HG02840 (cell line): ENCODE measurements around the gene MEIKIN.
"Not testable (repeated sequence)": the region's sequence is repeated elsewhere in the genome, so short reads cannot be mapped to it uniquely, and the experiment has no call there.

ENCODE experiments used
- ATAC-seq: cut with Tn5 transposase; IDR thresholded peaks from one replicate; pipeline ENCODE4 v1.9.1; 2021; ENCODE audit warnings: mild to moderate bottlenecking, moderate library complexity, moderate number of reproducible peaks; ENCODE audit not compliant: unreplicated experiment, low FRiP score

The MEIKIN gene

GRCh38 chr5:131916481-131916880, 29.0 kb downstream of the MEIKIN start:
- ATAC-seq: no peak

GRCh38 chr5:131914472-131914871, 31.0 kb downstream of the MEIKIN start:
- ATAC-seq: no peak

GRCh38 chr5:131913603-131914002, 31.9 kb downstream of the MEIKIN start:
- ATAC-seq: no peak

- ATAC-seq: no peak
Observed at GRCh38 chr5:131906668-131907067, 38.8 kb downstream of the MEIKIN start.

DNA sequence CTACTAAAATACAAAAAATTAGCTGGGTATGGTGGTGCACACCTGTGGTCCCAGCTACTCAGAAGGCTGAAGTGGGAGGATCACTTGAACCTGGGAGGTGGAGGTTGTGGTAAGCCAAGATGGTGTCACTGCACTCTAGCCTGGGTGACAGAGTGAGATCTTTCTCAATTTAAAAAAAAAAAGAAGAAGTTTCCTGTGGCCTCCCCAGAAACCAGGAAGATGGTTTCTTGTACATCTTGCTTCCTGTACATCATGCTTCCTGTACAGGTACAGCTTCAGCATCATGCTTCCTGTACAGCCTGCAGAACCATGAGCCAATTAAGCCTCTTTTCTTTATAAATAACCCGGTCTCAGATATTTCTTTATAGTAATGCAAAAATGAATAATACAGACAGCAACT, 43.2 kb downstream of the MEIKIN start:
- not testable (repeated sequence) for ATAC-seq

- no peak for ATAC-seq
Observed at GRCh38 chr5:131899686-131900085, 45.8 kb downstream of the MEIKIN start.

- ATAC-seq: no peak
Observed at GRCh38 chr5:131883984-131884383, 61.5 kb downstream of the MEIKIN start.

DNA sequence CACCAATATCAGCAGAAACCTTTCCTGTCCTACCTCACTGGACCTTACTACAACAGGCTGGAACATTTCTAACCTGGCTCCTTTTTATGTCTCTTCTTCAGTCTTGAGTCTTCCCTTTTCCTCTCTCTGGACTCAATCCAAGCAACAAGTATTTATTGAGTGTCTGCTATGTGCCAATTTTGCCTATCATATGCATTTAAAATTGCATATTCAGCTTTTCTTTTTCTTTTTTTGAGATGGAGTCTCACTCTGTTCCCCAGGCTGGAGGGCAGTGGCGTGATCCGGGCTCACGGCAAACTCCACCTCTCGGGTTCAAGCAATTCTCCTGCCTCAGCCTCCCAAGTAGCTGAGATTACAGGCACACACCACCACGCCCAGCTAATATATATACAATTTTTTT, 65.8 kb downstream of the MEIKIN start:
- no peak for ATAC-seq

GRCh38 chr5:131877873-131878272, 67.6 kb downstream of the MEIKIN start:
- ATAC-seq: no peak

GRCh38 chr5:131871251-131871650, 74.2 kb downstream of the MEIKIN start:
- ATAC-seq: not testable (repeated sequence)

- ATAC-seq: no peak
Observed at GRCh38 chr5:131867524-131867923, 77.9 kb downstream of the MEIKIN start.

- no peak for ATAC-seq
Observed at GRCh38 chr5:131863700-131864099, 81.8 kb downstream of the MEIKIN start.

DNA sequence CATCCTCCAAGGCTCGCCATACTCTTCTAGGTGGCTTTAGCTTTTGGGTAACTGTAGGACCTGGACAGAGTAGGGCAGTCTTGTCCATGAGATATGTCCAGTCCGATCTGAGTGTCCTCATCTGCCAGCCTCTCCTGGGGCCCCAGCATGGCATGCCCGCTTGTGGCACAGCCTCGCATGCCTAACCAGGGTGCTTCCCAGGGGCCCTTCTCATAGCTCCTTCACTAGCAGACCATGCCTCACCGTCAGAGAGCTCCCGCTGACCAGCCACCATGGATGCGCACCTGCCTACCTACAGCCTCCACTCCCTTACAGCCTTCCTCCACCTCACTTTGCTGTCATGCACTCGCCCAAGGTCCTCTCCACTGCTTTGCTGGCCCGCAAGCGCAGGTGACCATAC, 88.1 kb downstream of the MEIKIN start:
- ATAC-seq: no peak

- no peak for ATAC-seq
Observed at GRCh38 chr5:131855452-131855851, 90.0 kb downstream of the MEIKIN start.

DNA sequence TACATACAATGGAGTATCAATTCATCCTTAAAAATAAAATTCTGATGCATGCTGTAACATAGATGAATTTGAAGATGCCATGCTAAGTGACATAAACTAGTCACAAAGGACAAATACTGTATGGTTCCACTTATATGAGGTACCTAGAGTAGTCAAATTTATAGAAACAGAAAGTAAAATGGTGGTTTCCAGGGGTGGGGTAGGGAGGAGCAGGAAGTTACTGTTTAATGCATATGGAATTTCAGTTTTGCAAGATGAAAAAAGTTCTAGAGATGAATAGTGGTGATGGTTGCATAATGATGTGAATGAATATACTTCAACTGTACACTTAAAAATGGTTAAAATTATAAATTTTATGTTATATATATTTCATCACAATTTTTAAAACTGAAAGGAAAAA, 91.3 kb downstream of the MEIKIN start:
- ATAC-seq: no peak

DNA sequence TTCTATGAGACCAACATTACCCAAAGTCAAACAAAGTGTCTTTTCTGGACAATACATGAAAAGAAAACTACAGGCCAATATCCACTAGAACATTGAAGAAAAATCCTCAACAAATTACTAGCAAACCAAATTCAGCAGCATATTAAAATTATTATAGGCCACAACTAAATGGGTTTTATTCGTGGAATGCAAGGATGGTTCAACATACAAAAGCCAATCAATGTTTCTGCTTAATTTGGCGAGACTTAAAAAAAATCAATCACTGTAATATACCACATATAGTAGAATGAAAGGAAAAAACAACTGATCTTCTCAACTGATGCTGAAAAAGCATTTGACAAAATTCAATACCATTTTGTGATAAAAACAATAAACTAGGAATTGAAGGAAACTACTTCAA, 96.8 kb downstream of the MEIKIN start:
- no peak for ATAC-seq

- ATAC-seq: no peak
Observed at GRCh38 chr5:131846536-131846935, 98.9 kb downstream of the MEIKIN start.

DNA sequence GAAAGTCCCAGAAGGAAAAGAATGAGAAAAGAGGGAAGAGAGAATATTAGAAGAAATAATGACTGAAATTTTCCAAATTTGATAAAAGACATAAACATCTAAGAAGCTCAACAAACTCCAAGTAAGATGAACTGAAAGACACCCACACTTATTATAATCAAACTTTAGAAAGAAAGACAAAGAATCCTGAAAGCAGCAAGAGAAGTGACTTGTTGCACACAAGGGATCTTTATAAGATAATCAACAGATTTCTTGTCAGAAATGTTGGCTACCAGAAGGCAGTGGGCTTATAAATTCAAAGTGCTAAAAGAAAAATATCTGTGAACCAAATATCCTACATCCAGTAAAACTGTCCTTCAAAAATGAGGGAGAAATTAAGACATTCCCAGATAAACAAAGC, 99.6 kb downstream of the MEIKIN start:
- ATAC-seq: no peak

DNA sequence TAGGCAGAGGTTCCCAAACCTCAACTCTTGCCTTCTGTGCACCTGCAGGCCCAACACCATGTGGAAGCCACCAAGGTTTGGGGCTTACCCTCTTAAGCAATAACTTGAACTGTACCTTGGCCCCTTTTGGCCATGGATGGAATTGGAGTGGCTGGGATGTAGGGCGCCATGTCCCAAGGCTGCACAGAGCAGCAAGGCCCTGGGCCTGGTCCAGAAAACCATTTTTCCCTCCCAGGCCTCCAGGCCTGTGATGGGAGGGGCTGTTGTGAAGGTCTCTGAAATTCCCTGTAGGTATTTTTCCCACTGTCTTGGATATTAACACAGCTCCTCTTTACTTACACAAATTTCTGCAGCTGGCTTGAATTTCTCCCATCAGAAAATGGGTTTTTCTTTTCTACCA, 102.5 kb downstream of the MEIKIN start:
- ATAC-seq: not testable (repeated sequence)

DNA sequence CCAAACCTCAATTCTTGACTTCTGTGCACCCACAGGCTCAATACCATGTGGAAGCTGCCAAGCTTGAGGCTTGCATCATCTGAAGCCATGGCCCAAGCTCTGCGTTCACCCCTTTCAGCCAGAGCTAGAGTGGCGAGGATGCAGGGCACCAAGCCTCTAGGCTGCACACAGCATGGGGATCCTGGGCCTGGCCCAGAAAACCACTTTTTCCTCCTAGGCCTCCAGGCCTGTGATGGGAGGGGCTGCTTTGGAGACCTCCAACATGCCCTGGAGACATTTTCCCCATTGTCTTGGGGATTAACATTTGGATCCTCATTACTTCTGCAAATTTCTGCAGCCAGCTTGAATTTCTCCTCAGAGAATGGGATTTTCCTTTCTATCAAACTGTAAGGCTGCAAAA, 112.8 kb downstream of the MEIKIN start:
- ATAC-seq: not testable (repeated sequence)

- no peak for ATAC-seq
Observed at GRCh38 chr5:131825404-131826013, 120.0 kb downstream of the MEIKIN start.

GRCh38 chr5:131824631-131825030, 120.8 kb downstream of the MEIKIN start:
- ATAC-seq: no peak

DNA sequence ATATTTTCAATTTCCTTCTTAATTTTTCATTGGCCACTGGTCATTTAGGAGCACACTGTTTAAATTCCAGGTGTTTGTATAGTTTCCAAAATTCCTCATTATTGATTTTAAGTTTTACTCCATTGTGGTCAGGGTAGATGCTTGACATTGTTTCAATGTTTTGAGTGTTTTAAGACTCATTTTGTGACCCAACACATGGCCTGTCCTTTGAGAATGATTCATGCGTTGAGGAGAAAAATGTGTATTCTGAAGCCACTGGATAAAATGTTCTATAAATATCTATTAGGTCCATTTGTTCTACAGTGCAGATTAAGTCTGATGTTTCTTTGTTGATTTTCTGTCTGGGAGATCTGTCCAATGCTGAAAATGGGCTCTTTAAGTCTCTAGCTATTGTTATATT, 124.2 kb downstream of the MEIKIN start:
- no peak for ATAC-seq
